ENCODE data around the gene MTPN. TPM values are rescaled to one million over a fixed set of nuclear protein-coding genes. Genes with fewer than 3 reads are reported as not detected.

Gene MTPN
- polyA plus RNA-seq, 1 experiment = 99.4 TPM

DNA sequence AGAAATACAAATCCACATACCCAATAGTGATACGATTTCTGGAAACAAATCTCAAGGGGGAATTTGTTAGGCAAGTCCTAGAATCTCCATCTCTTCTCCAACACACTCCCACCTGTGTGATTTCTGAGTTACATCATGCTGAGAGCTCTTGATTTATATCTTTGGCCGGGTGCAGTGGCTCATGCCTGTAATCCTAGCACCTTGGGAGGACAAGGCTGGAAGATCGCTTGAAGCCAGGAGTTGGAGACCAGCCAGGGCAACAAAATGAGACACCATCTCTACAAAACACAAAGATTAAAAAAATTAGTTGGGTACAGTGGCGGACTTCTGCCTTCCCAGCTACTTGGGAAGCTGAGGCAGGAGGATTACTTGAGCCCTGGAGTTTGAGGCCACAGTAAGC, 1.5 kb upstream of the MTPN start:
- ChIA-PET CTCF (no interaction called here), POLR2A (no interaction called here)
- TF ChIP-seq, protein P1, sequence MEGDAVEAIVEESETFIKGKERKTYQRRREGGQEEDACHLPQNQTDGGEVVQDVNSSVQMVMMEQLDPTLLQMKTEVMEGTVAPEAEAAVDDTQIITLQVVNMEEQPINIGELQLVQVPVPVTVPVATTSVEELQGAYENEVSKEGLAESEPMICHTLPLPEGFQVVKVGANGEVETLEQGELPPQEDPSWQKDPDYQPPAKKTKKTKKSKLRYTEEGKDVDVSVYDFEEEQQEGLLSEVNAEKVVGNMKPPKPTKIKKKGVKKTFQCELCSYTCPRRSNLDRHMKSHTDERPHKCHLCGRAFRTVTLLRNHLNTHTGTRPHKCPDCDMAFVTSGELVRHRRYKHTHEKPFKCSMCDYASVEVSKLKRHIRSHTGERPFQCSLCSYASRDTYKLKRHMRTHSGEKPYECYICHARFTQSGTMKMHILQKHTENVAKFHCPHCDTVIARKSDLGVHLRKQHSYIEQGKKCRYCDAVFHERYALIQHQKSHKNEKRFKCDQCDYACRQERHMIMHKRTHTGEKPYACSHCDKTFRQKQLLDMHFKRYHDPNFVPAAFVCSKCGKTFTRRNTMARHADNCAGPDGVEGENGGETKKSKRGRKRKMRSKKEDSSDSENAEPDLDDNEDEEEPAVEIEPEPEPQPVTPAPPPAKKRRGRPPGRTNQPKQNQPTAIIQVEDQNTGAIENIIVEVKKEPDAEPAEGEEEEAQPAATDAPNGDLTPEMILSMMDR (IDR thresholded peaks at IDR 0.05; ENCODE audit: insufficient read depth, low read depth, low read length) = no peak
- Histone ChIP-seq H3K4me3 (ENCODE audit: low read depth, low read length) (no peak overlapping the region), H3K36me3 (ENCODE audit: control insufficient read depth, insufficient read depth, low read length) (no peaks in the 10 kb centered on the region), H3K27me3 (ENCODE audit: control insufficient read depth, insufficient read depth, low read length) (no peaks in the 10 kb centered on the region)
- DNase-seq (ENCODE audit: low read depth) = no peak

DNA sequence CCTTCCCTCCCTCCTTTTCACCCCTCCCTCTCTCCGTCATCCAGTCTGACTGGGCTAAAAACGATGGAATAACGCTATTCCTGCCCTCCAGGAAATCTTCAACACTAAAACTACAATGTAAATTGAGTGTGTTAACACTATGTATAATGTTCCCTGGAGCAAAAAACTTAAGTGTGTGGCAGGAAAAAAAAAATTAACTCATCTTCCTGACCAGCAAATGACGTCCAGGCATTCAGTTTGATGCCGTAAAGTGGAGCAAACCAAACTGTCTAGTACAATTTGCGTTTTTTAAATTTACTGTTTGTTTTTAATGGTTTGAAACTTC, 545 bp upstream of the MTPN start:
- CTCF ChIA-PET = no interaction called here
- H3K36me3 ChIP-seq (ENCODE audit: control insufficient read depth, insufficient read depth, low read length) = no peaks in the 10 kb centered on the region
- H3K4me3 ChIP-seq (ENCODE audit: low read depth, low read length) = peak overlapping the region; percentile 82
- TF ChIP-seq, protein P1 (IDR thresholded peaks at IDR 0.05; ENCODE audit: insufficient read depth, low read depth, low read length) = no peak
- H3K27me3 ChIP-seq (ENCODE audit: control insufficient read depth, insufficient read depth, low read length) = no peaks in the 10 kb centered on the region
- no peak for DNase-seq (ENCODE audit: low read depth)
- POLR2A ChIA-PET = no interaction called here

DNA sequence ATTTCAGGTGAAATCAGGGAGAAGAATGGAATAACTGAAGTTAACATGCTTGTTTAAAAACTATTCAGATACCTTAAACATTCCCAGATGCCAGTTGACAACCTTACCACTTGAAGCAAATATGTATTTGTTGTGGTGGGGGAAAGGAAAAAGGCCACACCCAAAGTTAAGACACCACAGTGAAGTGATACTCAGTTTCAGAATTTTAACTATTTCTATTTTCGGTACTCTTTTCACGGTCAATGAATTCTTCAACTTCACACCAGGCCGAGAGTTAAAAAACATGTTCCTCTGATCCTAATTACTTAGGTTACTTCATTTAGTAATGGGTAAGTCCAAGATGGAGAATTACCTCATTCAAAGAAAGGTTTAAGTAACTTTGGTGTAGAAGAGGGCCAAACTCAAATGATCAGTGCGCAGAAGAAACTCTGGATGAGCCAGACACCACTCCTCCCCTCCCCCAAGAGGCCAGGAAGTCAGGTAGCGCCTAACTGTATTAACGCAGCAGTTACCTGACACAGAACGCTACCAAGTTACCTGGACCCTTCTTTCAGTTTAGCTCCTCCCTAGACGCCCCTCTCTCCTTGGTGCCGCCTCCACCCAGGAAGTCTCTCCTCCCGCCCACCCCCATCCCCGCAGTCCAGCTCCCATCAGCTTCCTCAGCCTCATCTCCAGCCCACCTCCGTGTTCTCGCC, 700 bp downstream of the MTPN start:
- TF ChIP-seq, protein P1 (IDR thresholded peaks at IDR 0.05; ENCODE audit: insufficient read depth, low read depth, low read length) = no peak
- H3K36me3 ChIP-seq (ENCODE audit: control insufficient read depth, insufficient read depth, low read length) = no peaks in the 10 kb centered on the region
- ChIA-PET POLR2A (no interaction called here), CTCF (no interaction called here)
- H3K27me3 ChIP-seq (ENCODE audit: control insufficient read depth, insufficient read depth, low read length) = no peaks in the 10 kb centered on the region
- H3K4me3 ChIP-seq (ENCODE audit: low read depth, low read length) = peak overlapping the region; percentile 82
- no peak for DNase-seq (ENCODE audit: low read depth)

DNA sequence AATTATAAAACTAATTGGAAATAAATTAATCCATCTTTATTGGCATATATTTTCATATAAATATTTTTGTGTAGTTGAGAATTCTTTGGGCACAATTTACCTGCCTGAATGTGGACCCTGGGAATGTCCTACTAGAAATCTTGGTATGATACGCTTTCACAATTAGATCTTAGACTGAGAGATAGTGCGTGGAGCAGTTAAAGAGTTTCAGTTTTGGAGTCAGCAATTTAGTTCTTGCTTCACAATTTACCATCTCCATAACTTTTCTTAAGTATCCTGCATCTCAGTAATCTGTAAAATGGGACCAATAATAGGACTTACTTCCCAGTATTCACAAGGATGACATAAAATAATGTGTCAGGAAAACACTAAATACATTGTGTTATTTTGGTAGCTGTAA, 2.0 kb downstream of the MTPN start:
- ChIA-PET POLR2A (no interaction called here), CTCF (interaction anchor here (1.0 kb wide), 1 partner anchor 172 kb away, joined by 3 read pairs; no protein-coding TSS in a partner anchor)
- TF ChIP-seq, protein P1 (IDR thresholded peaks at IDR 0.05; ENCODE audit: insufficient read depth, low read depth, low read length) = no peak
- no peak for DNase-seq (ENCODE audit: low read depth)
- Histone ChIP-seq H3K36me3 (ENCODE audit: control insufficient read depth, insufficient read depth, low read length) (no peaks in the 10 kb centered on the region), H3K27me3 (ENCODE audit: control insufficient read depth, insufficient read depth, low read length) (no peaks in the 10 kb centered on the region), H3K4me3 (ENCODE audit: low read depth, low read length) (no peak overlapping the region)

DNA sequence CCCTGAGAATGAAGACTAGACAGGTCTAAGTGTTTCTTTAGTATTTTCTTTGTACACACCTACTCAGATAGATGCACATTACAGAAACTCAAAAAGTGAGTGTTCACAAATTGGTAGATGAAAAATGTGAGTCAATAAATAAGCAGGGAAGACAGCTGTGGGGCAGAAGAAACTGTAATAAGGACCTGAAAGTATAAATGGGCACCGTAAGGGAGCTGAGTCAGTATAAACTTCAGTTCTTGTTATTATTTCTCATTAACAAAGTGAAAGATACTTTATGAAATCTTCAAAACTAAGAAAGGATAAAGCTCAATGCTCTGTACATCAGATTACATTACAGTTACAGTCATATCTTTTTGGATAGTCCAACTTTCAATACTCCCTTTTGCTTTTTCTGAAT, 2.5 kb downstream of the MTPN start:
- DNase-seq (ENCODE audit: low read depth) = no peak

More for the DNA sequence above, 2.5 kb downstream of the MTPN start:
- CTCF ChIA-PET = interaction anchor here (1.0 kb wide), 1 partner anchor 171 kb away, joined by 3 read pairs; no protein-coding TSS in a partner anchor
- Histone ChIP-seq H3K27me3 (ENCODE audit: control insufficient read depth, insufficient read depth, low read length) (no peaks in the 10 kb centered on the region), H3K36me3 (ENCODE audit: control insufficient read depth, insufficient read depth, low read length) (no peaks in the 10 kb centered on the region), H3K4me3 (ENCODE audit: low read depth, low read length) (no peak overlapping the region)
- TF ChIP-seq, protein P1 (IDR thresholded peaks at IDR 0.05; ENCODE audit: insufficient read depth, low read depth, low read length) = no peak
- POLR2A ChIA-PET = no interaction called here

Measured in BJ (cell line).